GM19395 (cell line): ENCODE measurements around the gene GPR148.

ENCODE experiments used
- ATAC-seq: cut with Tn5 transposase; IDR thresholded peaks from one replicate; pipeline ENCODE4 v1.9.1; 2021; ENCODE audit warnings: mild to moderate bottlenecking, moderate library complexity; ENCODE audit not compliant: unreplicated experiment

Gene GPR148

DNA sequence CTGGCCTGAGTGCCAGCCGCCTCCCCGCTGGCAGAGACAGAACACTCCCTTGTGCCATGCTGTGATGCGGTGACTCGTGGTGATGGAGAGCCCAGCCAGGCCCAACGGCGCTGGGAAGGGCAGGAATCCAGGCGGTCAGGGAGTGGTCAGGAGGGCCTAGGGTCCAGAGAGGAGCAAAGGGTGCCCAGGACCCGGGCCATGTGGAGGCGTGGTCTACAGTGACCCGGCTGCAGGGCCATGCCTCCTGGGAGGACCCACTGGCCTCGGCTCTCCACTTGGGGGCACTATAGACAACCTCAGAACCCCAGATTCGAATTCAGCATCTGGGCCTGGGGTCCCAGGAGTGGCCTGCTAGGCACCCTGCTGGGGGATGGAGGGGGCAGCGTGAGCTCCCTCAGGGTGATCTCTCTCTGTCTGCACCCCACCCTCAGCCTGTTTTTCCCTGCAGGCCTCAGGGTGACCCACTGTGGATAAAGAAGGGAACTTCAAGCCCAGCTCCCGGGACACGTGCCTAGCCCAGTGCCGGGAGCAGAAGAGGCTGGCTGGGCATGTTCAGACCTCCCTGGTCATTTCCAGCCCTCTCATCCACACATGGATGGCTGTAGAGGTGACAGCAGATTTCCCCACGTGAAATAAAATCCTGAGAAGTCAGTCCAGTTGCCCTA is 39.5 kb downstream of the GPR148 start:
- ATAC-seq = no peak

DNA sequence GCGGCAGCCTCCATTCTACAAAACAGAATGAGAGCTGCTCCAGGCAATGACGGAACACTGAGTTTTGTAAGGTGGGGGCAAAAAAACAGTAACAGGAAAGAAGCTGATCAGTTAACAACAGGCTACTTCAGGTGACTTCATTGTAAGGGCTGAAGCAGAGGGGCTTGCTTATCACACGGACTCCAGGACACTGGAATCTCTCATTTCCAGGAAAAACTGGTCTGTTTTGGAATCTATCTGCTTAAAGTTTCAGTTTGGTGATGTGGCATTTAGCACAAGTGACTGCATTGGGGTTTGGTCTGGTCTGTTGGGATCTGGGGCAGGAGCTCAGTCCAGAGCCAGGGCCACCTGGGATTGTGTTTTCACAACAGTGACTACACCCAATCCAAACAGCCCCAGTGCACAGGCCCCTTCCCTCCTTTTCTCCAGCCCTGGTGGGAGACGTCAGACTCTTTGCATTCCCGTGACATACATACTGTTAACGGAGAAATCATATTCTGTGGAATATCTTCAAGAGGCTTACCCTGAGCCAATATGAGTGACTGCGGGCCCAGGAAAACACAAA is 40.6 kb downstream of the GPR148 start:
- ATAC-seq = no peak

DNA sequence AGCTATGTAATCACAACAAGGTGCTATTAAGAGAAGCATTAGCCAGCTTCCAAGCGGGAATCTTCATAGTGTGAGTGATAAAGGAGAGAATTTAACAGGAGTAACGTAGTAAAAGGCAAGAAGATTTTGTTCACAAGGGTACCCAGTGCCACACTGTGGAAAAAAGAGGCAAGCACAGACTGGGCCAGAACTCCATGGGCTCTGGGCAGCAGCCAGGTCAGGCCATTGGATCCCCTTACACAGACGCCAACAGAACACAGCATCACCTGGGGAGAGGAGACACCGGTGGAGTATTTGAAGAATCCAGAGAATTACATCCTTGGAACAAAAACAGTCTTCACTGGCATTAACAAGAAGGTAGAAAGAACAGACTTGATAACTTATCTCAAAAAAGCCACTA is 47.7 kb downstream of the GPR148 start:
- ATAC-seq = no peak

DNA sequence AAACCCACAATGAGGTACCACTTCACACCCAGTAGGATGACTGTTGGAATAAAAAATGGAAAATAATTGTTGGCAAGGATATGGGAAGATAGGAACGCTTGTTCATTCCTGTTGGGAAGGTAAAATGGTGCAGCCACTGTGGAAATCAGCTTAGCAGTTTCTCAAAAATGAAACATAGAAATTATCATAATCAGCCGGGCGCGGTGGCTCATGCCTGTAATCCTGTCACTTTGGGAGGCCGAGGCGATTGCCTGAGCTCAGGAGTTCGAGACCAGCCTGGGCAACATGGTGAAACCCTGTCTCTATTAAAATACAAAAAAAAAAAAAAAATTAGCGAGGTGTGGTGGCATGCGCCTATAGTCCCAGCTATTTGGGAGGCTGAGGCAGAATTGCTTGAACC is 49.9 kb downstream of the GPR148 start:
- no peak for ATAC-seq
